Lower lobe of right lung (tissue), 2 donors: ENCODE measurements around the gene PHYHIPL. TPM values are rescaled to one million over a fixed set of nuclear protein-coding genes. Genes with fewer than 3 reads are reported as not detected.

ENCODE experiments used
- ATAC-seq, 2 donors: fragments of 200-7000 bp; cut with Tn5 transposase; one replicate each; pipeline ENCODE4 v1.9.1; 2020 to 2022; ENCODE audit warnings: mild to moderate bottlenecking in 2 of 2, moderate library complexity in 2 of 2
- DNase-seq: peaks from one replicate; pipeline ENCODE4 v3.0.0-alpha.2; 2020
- H3K27ac ChIP-seq: fragments of 200-600 bp; one replicate; pipeline ENCODE4 v1.8.0; 2022
- H3K27me3 ChIP-seq: fragments of 200-600 bp; one replicate; pipeline ENCODE4 v1.8.0; 2022; ENCODE audit warnings: low read depth
- H3K36me3 ChIP-seq: fragments of 200-600 bp; one replicate; pipeline ENCODE4 v1.8.0; 2022; ENCODE audit warnings: mild to moderate bottlenecking
- H3K4me1 ChIP-seq: fragments of 200-600 bp; one replicate; pipeline ENCODE4 v1.8.0; 2022
- H3K4me3 ChIP-seq: fragments of 200-600 bp; one replicate; pipeline ENCODE4 v1.8.0; 2022; ENCODE audit warnings: mild to moderate bottlenecking
- H3K9me3 ChIP-seq: fragments of 200-600 bp; one replicate; pipeline ENCODE4 v1.8.0; 2022
- intact Hi-C: fragments of 100-400 bp; cut with DNase I; formaldehyde crosslinking; loops from one replicate; pipeline ENCODE4 v1.11.0; 2022
- total RNA-seq: library from RNA; stranded (reverse); fragmentation: NEBNext Ultra II Directional; extraction: Animal tissue kit (Norgen Biotek cat#: 25700); gene quantifications from one replicate; pipeline ENCODE4 v1.2.1, GENCODE V29; 2021
- TF ChIP-seq, protein P1 (sequence below): fragments of 200-600 bp; IDR thresholded peaks from one replicate; pipeline ENCODE4 v1.8.0; 2022; ENCODE audit warnings: antibody characterized with exemption, mild to moderate bottlenecking
- donor health status: DM: no; HTN: yes; CAD: no; lungs with severe emphysema.

The PHYHIPL gene
- total RNA-seq, 1 donor from 2014 or later, result not detected

DNA sequence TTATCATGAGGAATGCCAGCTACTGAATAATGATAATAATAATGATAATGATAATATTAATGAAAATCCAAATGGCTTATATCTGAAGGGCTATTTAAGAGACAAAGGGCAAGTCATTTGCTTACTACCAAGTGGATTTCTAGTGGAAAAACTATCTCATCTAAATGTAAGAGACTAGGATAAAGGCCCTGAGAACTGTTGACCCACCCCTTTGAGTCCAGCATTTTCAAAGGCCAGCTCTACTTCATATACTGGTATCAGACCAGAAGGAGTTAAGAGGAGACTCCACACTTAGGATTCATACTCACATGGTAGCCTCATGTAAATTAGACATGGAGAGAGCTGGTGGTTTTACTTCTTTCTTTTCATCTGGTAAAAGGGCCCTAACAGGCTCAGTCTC is 76.0 kb downstream of the PHYHIPL start:
- Histone ChIP-seq H3K27ac (no peak overlapping the region), H3K36me3 (peaks cover 10% of the 10 kb centered on the region), H3K27me3 (no peaks in the 10 kb centered on the region), H3K4me1 (no peaks in the 10 kb centered on the region), H3K9me3 (no peaks in the 10 kb centered on the region), H3K4me3 (no peak overlapping the region)
- intact Hi-C loops, result no loop called here
- DNase-seq, result no peak
- TF ChIP-seq, protein P1, sequence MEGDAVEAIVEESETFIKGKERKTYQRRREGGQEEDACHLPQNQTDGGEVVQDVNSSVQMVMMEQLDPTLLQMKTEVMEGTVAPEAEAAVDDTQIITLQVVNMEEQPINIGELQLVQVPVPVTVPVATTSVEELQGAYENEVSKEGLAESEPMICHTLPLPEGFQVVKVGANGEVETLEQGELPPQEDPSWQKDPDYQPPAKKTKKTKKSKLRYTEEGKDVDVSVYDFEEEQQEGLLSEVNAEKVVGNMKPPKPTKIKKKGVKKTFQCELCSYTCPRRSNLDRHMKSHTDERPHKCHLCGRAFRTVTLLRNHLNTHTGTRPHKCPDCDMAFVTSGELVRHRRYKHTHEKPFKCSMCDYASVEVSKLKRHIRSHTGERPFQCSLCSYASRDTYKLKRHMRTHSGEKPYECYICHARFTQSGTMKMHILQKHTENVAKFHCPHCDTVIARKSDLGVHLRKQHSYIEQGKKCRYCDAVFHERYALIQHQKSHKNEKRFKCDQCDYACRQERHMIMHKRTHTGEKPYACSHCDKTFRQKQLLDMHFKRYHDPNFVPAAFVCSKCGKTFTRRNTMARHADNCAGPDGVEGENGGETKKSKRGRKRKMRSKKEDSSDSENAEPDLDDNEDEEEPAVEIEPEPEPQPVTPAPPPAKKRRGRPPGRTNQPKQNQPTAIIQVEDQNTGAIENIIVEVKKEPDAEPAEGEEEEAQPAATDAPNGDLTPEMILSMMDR, result no peak
- no peak for ATAC-seq

DNA sequence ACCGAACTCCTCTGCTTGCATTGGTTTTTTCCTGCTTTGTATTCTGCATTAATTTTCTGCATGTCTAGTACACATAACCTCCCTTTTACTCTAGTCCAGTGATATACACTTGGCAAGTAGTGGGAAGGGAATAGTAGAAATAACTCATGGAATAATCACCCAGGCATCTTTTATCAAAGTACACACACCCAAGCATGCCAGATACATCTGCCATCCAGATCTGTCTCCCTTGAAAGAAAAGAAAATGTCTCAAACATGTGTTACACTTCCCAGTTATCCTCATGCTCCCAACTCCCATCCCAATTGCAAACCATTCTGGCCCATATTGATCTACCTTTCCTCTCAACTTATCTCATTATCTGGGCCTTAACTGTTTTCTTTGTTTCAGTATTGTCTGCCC is 79.0 kb downstream of the PHYHIPL start:
- H3K4me3 ChIP-seq, result no peak overlapping the region
- H3K4me1 ChIP-seq, result no peaks in the 10 kb centered on the region
- DNase-seq (no peak), ATAC-seq (no peak)
- H3K27ac ChIP-seq, result no peak overlapping the region
- intact Hi-C loops, result no loop called here
- H3K27me3 ChIP-seq, result no peaks in the 10 kb centered on the region
- H3K9me3 ChIP-seq, result no peaks in the 10 kb centered on the region
- TF ChIP-seq, protein P1, result no peak
- peaks cover 10% of the 10 kb centered on the region for H3K36me3 ChIP-seq

DNA sequence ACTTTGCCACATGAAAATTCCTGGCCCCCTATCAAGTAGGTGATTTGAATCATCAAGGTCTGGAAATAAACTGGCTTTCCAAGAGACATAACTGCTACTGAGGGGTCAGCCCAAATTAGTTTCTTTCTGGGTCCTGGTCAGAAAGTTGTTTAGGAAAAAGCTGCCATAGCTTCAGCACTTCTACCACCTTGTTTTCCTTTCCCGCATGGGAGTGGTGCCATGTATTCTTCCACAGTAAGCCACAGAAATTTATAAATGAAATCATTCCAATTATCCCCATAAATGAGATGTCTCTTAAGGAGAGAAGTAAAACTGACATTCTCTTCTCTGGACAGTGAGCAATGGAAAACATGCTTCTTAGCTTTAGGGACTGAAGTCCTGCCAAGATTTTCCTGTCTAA is 80.8 kb downstream of the PHYHIPL start:
- no peak overlapping the region for H3K4me3 ChIP-seq
- H3K27ac ChIP-seq, result no peak overlapping the region
- peaks cover 10% of the 10 kb centered on the region for H3K36me3 ChIP-seq
- no peaks in the 10 kb centered on the region for H3K4me1 ChIP-seq
- no peaks in the 10 kb centered on the region for H3K27me3 ChIP-seq
- intact Hi-C loops, result no loop called here
- no peak for ATAC-seq
- TF ChIP-seq, protein P1, result no peak
- no peaks in the 10 kb centered on the region for H3K9me3 ChIP-seq
- no peak for DNase-seq

DNA sequence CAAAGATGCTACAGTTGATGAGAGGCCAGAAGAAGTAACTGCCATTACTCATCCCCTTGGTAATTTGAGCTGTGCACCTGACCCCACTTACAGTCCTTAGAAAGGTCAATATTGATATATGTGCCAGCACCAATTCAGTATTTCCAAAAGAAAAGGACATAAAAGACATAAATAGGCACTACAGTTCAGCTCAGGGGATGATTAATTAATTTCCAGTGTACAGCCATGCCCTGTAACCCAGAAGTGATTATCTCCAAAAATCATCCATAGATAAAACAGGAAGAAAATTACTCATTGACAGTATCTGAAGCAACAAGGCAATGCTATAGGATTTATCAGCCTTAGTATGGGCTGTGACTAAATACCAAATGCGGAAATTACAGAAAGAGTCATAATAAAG is 82.4 kb downstream of the PHYHIPL start:
- no peak for DNase-seq
- no peaks in the 10 kb centered on the region for H3K4me1 ChIP-seq
- H3K27ac ChIP-seq, result no peak overlapping the region
- H3K36me3 ChIP-seq, result no peaks in the 10 kb centered on the region
- intact Hi-C loops, result no loop called here
- H3K4me3 ChIP-seq, result no peak overlapping the region
- TF ChIP-seq, protein P1, result no peak
- no peaks in the 10 kb centered on the region for H3K27me3 ChIP-seq
- no peaks in the 10 kb centered on the region for H3K9me3 ChIP-seq
- no peak for ATAC-seq

DNA sequence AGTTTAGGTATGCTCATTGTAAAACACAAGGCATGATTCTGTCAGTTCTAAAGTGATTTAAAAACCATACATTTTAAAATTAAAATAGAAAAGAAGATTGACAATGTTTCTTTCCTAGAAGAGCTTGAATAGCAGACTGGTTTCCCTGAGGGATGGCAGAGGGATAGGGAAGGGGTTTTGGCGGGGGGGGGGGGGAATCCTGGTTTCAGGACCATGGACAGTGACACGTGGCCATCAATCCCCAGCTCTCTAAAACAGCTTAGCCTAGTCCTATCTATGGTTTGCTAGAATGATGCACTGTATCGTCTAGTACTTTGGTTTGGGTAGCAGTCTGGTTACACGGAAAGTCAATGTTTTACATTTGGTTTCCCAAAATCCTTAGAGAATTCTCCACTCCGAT is 88.7 kb downstream of the PHYHIPL start:
- H3K4me3 ChIP-seq, result no peak overlapping the region
- DNase-seq (no peak), ATAC-seq (no peak)
- H3K27ac ChIP-seq, result no peak overlapping the region
- TF ChIP-seq, protein P1, result no peak
- H3K9me3 ChIP-seq, result no peaks in the 10 kb centered on the region
- H3K36me3 ChIP-seq, result peaks cover 4% of the 10 kb centered on the region
- H3K4me1 ChIP-seq, result no peaks in the 10 kb centered on the region
- intact Hi-C loops, result no loop called here
- no peaks in the 10 kb centered on the region for H3K27me3 ChIP-seq

DNA sequence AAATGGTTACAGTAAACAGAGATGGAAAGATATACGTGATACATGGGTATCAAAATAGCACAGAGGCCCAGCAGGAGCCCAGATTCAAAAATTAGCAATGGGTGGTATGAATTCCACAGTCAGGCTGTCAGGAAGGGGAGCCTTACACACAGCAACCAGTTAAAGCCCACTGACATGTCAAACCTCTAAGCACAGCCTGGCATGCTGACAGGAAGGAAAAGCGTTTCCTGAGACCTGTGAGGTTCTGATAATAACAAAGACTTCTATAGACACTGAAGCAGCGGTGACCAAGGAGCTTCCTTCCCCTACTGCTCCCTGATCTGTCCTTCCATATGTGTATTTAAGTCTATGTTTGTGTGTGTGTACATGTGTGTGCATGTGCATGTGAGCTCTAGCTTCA is 89.9 kb downstream of the PHYHIPL start:
- Histone ChIP-seq H3K4me1 (no peaks in the 10 kb centered on the region), H3K27me3 (no peaks in the 10 kb centered on the region), H3K36me3 (peaks cover 4% of the 10 kb centered on the region), H3K9me3 (no peaks in the 10 kb centered on the region), H3K27ac (no peak overlapping the region), H3K4me3 (no peak overlapping the region)
- TF ChIP-seq, protein P1, result no peak
- DNase-seq (no peak), ATAC-seq (no peak)
- intact Hi-C loops, result no loop called here
